ENCODE measurements around the gene BPIFB3. TPM values are rescaled to one million over a fixed set of nuclear protein-coding genes. Genes with fewer than 3 reads are reported as not detected.

The BPIFB3 gene
- total RNA-seq, 2 donors from 2014 or later: not detected

- DNase-seq: no peak
- no peaks in the 10 kb centered on the region for H3K4me1 ChIP-seq
- no peaks in the 10 kb centered on the region for H3K27me3 ChIP-seq
- H3K36me3 ChIP-seq: no peaks in the 10 kb centered on the region
- H3K9me3 ChIP-seq: no peaks in the 10 kb centered on the region
- H3K4me3 ChIP-seq: no peak overlapping the region
- H3K9ac ChIP-seq (ENCODE audit: low read depth in 2 of 2, low read length in 2 of 2): no peak overlapping the region
- TF ChIP-seq, protein P1, sequence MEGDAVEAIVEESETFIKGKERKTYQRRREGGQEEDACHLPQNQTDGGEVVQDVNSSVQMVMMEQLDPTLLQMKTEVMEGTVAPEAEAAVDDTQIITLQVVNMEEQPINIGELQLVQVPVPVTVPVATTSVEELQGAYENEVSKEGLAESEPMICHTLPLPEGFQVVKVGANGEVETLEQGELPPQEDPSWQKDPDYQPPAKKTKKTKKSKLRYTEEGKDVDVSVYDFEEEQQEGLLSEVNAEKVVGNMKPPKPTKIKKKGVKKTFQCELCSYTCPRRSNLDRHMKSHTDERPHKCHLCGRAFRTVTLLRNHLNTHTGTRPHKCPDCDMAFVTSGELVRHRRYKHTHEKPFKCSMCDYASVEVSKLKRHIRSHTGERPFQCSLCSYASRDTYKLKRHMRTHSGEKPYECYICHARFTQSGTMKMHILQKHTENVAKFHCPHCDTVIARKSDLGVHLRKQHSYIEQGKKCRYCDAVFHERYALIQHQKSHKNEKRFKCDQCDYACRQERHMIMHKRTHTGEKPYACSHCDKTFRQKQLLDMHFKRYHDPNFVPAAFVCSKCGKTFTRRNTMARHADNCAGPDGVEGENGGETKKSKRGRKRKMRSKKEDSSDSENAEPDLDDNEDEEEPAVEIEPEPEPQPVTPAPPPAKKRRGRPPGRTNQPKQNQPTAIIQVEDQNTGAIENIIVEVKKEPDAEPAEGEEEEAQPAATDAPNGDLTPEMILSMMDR (IDR thresholded peaks at IDR 0.05): no peak
- intact Hi-C loops (cut with DNase I): no loop called here
- no peak overlapping the region for H3K27ac ChIP-seq
These were observed 34.0 kb upstream of the BPIFB3 start for GRCh38 chr20:33019465-33020277.

- TF ChIP-seq, protein P1 (IDR thresholded peaks at IDR 0.05): no peak
- no peak for DNase-seq
- H3K27me3 ChIP-seq: no peaks in the 10 kb centered on the region
- no peaks in the 10 kb centered on the region for H3K36me3 ChIP-seq
- intact Hi-C loops (cut with DNase I): no loop called here
- no peaks in the 10 kb centered on the region for H3K9me3 ChIP-seq
- H3K4me1 ChIP-seq: no peaks in the 10 kb centered on the region
- H3K9ac ChIP-seq (ENCODE audit: low read depth in 2 of 2, low read length in 2 of 2): no peak overlapping the region
- no peak overlapping the region for H3K27ac ChIP-seq
- H3K4me3 ChIP-seq: no peak overlapping the region
These were observed 33.2 kb upstream of the BPIFB3 start for GRCh38 chr20:33020278-33021161.

GRCh38 chr20:33021879-33022278 is 31.8 kb upstream of the BPIFB3 start:
- Histone ChIP-seq H3K4me1 (no peaks in the 10 kb centered on the region), H3K27ac (no peak overlapping the region), H3K9me3 (no peaks in the 10 kb centered on the region), H3K9ac (ENCODE audit: low read depth in 2 of 2, low read length in 2 of 2) (no peak overlapping the region), H3K4me3 (no peak overlapping the region), H3K36me3 (no peaks in the 10 kb centered on the region), H3K27me3 (no peaks in the 10 kb centered on the region)
- intact Hi-C loops (cut with DNase I): no loop called here
- DNase-seq: no peak
- TF ChIP-seq, protein P1 (IDR thresholded peaks at IDR 0.05): no peak

DNA sequence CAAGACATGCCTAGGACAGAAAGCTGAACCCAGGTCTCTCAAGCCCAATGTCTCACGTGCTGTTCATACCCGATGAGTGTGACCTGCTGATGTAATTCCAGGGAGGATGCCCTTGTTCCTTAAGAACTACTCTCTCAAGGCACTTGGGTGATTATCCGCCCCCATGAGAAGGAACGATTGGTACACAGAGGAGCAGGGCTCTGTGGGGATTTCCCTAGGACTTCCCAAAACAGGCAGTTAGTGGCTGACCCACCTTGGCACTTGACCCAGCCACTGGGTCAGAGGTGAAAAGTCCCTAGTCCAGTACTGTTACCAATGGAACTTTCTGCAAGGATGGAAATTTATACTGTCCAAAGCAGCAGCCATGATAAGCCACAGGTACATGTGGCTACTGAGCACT is 31.4 kb upstream of the BPIFB3 start:
- H3K9me3 ChIP-seq: no peaks in the 10 kb centered on the region
- DNase-seq: no peak
- H3K9ac ChIP-seq (ENCODE audit: low read depth in 2 of 2, low read length in 2 of 2): no peak overlapping the region
- no peak overlapping the region for H3K4me3 ChIP-seq
- H3K27me3 ChIP-seq: no peaks in the 10 kb centered on the region
- intact Hi-C loops (cut with DNase I): no loop called here
- no peaks in the 10 kb centered on the region for H3K36me3 ChIP-seq
- TF ChIP-seq, protein P1 (IDR thresholded peaks at IDR 0.05): no peak
- H3K27ac ChIP-seq: no peak overlapping the region
- H3K4me1 ChIP-seq: no peaks in the 10 kb centered on the region

- TF ChIP-seq, protein P1 (IDR thresholded peaks at IDR 0.05): no peak
- H3K27ac ChIP-seq: no peak overlapping the region
- H3K4me3 ChIP-seq: no peak overlapping the region
- H3K4me1 ChIP-seq: no peaks in the 10 kb centered on the region
- H3K36me3 ChIP-seq: no peaks in the 10 kb centered on the region
- DNase-seq: no peak
- no peak overlapping the region for H3K9ac ChIP-seq (ENCODE audit: low read depth in 2 of 2, low read length in 2 of 2)
- H3K9me3 ChIP-seq: no peaks in the 10 kb centered on the region
- intact Hi-C loops (cut with DNase I): no loop called here
- no peaks in the 10 kb centered on the region for H3K27me3 ChIP-seq
These were observed 30.8 kb upstream of the BPIFB3 start for GRCh38 chr20:33022694-33023438.
